K562 (cell line): ENCODE results near the gene NRCAM. TPM values are rescaled to one million over a fixed set of nuclear protein-coding genes. Genes with fewer than 3 reads are reported as not detected.
A peak's percentile ranks its signal among the peaks of the same experiment; 100 is the strongest.

ENCODE experiments used
- CHD1 ChIP-seq: fragments of 200-600 bp; sonication (generic); IDR thresholded peaks from one replicate; pipeline ENCODE4 v1.6.1; 2012; ENCODE audit warnings: mild to moderate bottlenecking, moderate library complexity, low read length, inconsistent platforms
- ERF ChIP-seq: fragments of 450-650 bp; formaldehyde crosslinking; IDR thresholded peaks from 2 replicates; pipeline ENCODE4 v1.4.0; 2020; ENCODE audit warnings: mild to moderate bottlenecking, mixed read lengths
- FOXA3 ChIP-seq, 2 experiments: fragments of 450-650 bp in 1 of 2; sonication (generic) in 1 of 2; formaldehyde crosslinking; IDR thresholded peaks in 1 of 2; conservative IDR thresholded peaks in 1 of 2; 2 replicates each; pipeline versions ENCODE4 v1.4.0 to v1.8.0; 2020 to 2022; ENCODE audit warnings: mild to moderate bottlenecking in 2 of 2, missing genetic modification reagents in 1 of 2
- HNRNPLL ChIP-seq: fragments of 200-400 bp; formaldehyde crosslinking; IDR thresholded peaks from 2 replicates; pipeline ENCODE4 v1.6.1; 2017; ENCODE audit warnings: low read length, low read depth, mild to moderate bottlenecking; ENCODE audit not compliant: poor library complexity, severe bottlenecking
- JUNB ChIP-seq: fragments of 450-650 bp; formaldehyde crosslinking; conservative IDR thresholded peaks from 2 replicates; pipeline ENCODE4 v1.4.0; 2020; ENCODE audit warnings: mild to moderate bottlenecking
- NELFE ChIP-seq: IDR thresholded peaks from 2 replicates; pipeline ENCODE4 v1.6.1; 2011; ENCODE audit warnings: mild to moderate bottlenecking; ENCODE audit not compliant: insufficient read depth, insufficient read length
- PRMT5 ChIP-seq: sonication (generic); formaldehyde crosslinking; IDR thresholded peaks from 2 replicates; pipeline ENCODE4 v1.5.0; 2020; ENCODE audit warnings: missing genetic modification reagents
- RAD21 ChIP-seq, 2 experiments: fragments of 250-450 bp in 1 of 2; fragments of 450-650 bp in 1 of 2; sonication (Bioruptor Pico) in 1 of 2; formaldehyde crosslinking in 1 of 2; IDR thresholded peaks in 1 of 2; conservative IDR thresholded peaks in 1 of 2; 2 replicates each; pipeline versions ENCODE4 v1.4.0 to v1.8.0; 2020 to 2022; ENCODE audit warnings: mild to moderate bottlenecking in 2 of 2, moderate library complexity in 1 of 2
- ZNF146 ChIP-seq: IDR thresholded peaks from one replicate; pipeline ENCODE4 v1.6.1; 2018; ENCODE audit warnings: missing compliant biosample characterization; ENCODE audit not compliant: unreplicated experiment
- ZNF263 ChIP-seq: sonication (generic); formaldehyde crosslinking; IDR thresholded peaks from 2 replicates; pipeline ENCODE4 v1.8.0; 2022; ENCODE audit warnings: mild to moderate bottlenecking, missing genetic modification reagents, borderline replicate concordance
- ZNF354B ChIP-seq: fragments of 250-450 bp; sonication (Bioruptor Pico); IDR thresholded peaks from 2 replicates; pipeline ENCODE4 v1.4.0; 2020
- ZNF699 ChIP-seq: fragments of 250-450 bp; sonication (Bioruptor Pico); IDR thresholded peaks from 2 replicates; pipeline ENCODE4 v1.8.0; 2021; ENCODE audit warnings: mild to moderate bottlenecking, moderate library complexity; ENCODE audit not compliant: insufficient replicate concordance
- polyA plus RNA-seq, 8 experiments: library from polyadenylated mRNA; depleted of rRNA in 4 of 8; stranded (reverse) in 5 of 8; unstranded in 3 of 8; fragments of >200 nt; fragmentation: Nextera tagmentation in 2 of 8; fragmentation: Illumina TruSeq in 1 of 8; extraction: Ambion mirVana in 2 of 8; extraction: Trizol in 1 of 8; gene quantifications; 2 replicates each; pipeline versions ENCODE4 v1.2.1 to v1.2.3, GENCODE V29; 2011 to 2014; ENCODE audit warnings: inconsistent platforms in 1 of 8, missing spikeins in 1 of 8
- total RNA-seq, 7 experiments: library from RNA; depleted of rRNA in 6 of 7; stranded (reverse); fragments of >200 nt in 6 of 7; fragmentation: Illumina TruSeq in 2 of 7; extraction: Trizol in 2 of 7; gene quantifications; 2 replicates each; pipeline versions ENCODE4 v1.2.1 to v1.2.3, GENCODE V29; 2011 to 2021; ENCODE audit warnings: low replicate concordance in 1 of 7
- TF ChIP-seq, protein P1 (sequence below): sonication (generic); formaldehyde crosslinking; IDR thresholded peaks from 2 replicates; pipeline ENCODE4 v1.8.0; 2022; ENCODE audit warnings: mild to moderate bottlenecking, low read depth, missing genetic modification reagents
- TF ChIP-seq, protein P2 (sequence below), 3 experiments: IDR thresholded peaks in 2 of 3; conservative IDR thresholded peaks in 1 of 3; 2 replicates each; pipeline ENCODE4 v1.5.1; 2011 to 2012; ENCODE audit warnings: low read length in 3 of 3, mild to moderate bottlenecking in 3 of 3, control low read depth in 2 of 3, improper control_type of control experiment in 1 of 3, inconsistent platforms in 1 of 3, low read depth in 1 of 3, mixed read lengths in 1 of 3, moderate library complexity in 1 of 3; ENCODE audit not compliant: insufficient read depth in 2 of 3
- TF ChIP-seq, protein P3 (sequence below): fragments of 250-450 bp; sonication (Bioruptor Pico); IDR thresholded peaks from 2 replicates; pipeline ENCODE4 v1.8.0; 2021; ENCODE audit warnings: borderline replicate concordance, mild to moderate bottlenecking, moderate library complexity; ENCODE audit not compliant: poor library complexity, severe bottlenecking
- TF ChIP-seq, protein P4 (sequence below): sonication (generic); formaldehyde crosslinking; IDR thresholded peaks from 2 replicates; pipeline ENCODE4 v1.8.1; 2022; ENCODE audit warnings: missing genetic modification reagents
- TF ChIP-seq, protein P5 (sequence below): fragments of 250-450 bp; sonication (Bioruptor Pico); IDR thresholded peaks from 2 replicates; pipeline ENCODE4 v1.5.0; 2020; ENCODE audit warnings: mild to moderate bottlenecking
- TF ChIP-seq, protein P6 (sequence below): fragments of 450-650 bp; IDR thresholded peaks from 2 replicates; pipeline ENCODE4 v1.7.0; 2016; ENCODE audit warnings: borderline replicate concordance

Gene NRCAM
- total and polyA plus RNA-seq, 9 of the 15 experiments (the other 6 are each of a cell fraction or from before 2014, with no cell fraction given), result 0.03 to 0.54 (median 0.12) TPM; not detected in 1

DNA sequence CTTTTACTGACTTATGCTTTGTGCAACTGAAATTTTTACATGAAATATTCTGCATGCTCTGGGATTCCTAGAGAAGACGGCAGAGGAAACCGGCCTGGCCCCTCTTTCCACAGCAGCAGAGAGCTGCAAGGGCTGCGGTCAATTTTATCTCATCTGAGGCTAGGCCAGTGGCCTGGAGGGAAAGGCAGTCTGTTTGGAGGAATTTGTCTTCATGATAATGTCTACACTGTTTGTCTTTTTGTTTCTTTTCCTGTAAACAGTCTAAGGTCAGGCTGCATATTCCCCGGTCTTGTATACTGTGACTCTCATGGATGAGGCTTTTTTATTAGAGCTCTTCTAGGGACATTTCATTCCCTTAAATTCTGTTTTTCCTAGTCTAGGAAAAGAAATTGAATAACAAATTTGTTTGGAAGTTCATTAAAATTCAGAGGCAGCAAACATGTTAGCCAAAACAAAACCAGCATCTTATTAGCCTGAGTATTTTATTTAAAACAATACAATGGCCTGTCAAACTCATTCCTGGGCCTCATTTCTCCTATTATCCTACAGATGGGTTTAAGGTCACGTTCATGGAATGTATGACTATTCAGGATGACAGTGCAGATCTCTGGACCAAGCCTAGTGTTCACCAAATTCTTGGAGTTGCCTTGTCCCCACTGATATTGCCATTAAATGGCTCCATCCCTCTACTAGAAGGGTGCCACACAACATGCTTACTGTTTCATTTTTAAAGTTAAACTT, 352.5 kb downstream of the NRCAM start (continued):
- TF ChIP-seq, protein P1, sequence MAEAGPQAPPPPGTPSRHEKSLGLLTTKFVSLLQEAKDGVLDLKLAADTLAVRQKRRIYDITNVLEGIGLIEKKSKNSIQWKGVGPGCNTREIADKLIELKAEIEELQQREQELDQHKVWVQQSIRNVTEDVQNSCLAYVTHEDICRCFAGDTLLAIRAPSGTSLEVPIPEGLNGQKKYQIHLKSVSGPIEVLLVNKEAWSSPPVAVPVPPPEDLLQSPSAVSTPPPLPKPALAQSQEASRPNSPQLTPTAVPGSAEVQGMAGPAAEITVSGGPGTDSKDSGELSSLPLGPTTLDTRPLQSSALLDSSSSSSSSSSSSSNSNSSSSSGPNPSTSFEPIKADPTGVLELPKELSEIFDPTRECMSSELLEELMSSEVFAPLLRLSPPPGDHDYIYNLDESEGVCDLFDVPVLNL (CRISPR knock-in tag), result no peak
- TF ChIP-seq ZNF699 (CRISPR knock-in tag), result no peak
- no peak for TF ChIP-seq ZNF354B (CRISPR knock-in tag)
- no peak for TF ChIP-seq HNRNPLL
- TF ChIP-seq RAD21 (CRISPR knock-in tag; conservative IDR thresholded peaks at IDR 0.05 in 1 of 2, IDR thresholded peaks at IDR 0.05 in 1 of 2), result no peak; a peak in 2 of 4 replicates
- TF ChIP-seq ERF (CRISPR knock-in tag), result no peak
- TF ChIP-seq, protein P2, sequence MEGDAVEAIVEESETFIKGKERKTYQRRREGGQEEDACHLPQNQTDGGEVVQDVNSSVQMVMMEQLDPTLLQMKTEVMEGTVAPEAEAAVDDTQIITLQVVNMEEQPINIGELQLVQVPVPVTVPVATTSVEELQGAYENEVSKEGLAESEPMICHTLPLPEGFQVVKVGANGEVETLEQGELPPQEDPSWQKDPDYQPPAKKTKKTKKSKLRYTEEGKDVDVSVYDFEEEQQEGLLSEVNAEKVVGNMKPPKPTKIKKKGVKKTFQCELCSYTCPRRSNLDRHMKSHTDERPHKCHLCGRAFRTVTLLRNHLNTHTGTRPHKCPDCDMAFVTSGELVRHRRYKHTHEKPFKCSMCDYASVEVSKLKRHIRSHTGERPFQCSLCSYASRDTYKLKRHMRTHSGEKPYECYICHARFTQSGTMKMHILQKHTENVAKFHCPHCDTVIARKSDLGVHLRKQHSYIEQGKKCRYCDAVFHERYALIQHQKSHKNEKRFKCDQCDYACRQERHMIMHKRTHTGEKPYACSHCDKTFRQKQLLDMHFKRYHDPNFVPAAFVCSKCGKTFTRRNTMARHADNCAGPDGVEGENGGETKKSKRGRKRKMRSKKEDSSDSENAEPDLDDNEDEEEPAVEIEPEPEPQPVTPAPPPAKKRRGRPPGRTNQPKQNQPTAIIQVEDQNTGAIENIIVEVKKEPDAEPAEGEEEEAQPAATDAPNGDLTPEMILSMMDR (IDR thresholded peaks at IDR 0.05 in 2 of 3, conservative IDR thresholded peaks at IDR 0.05 in 1 of 3; ENCODE audit: insufficient read depth in 2 of 3, low read depth in 1 of 3, low read length in 3 of 3), result no peak
- no peak for TF ChIP-seq ZNF263 (CRISPR knock-in tag)
- TF ChIP-seq, protein P3, sequence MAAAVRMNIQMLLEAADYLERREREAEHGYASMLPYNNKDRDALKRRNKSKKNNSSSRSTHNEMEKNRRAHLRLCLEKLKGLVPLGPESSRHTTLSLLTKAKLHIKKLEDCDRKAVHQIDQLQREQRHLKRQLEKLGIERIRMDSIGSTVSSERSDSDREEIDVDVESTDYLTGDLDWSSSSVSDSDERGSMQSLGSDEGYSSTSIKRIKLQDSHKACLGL (CRISPR knock-in tag), result no peak
- TF ChIP-seq NELFE, result no peak
- peak in 1 of 2 experiments; percentile 8; a peak in 1 of 4 replicates for TF ChIP-seq FOXA3 (CRISPR knock-in tag; conservative IDR thresholded peaks at IDR 0.05 in 1 of 2, IDR thresholded peaks at IDR 0.05 in 1 of 2)
- TF ChIP-seq ZNF146 (CRISPR knock-in tag), result no peak
- TF ChIP-seq PRMT5 (CRISPR knock-in tag), result no peak
- no peak for TF ChIP-seq JUNB
- no peak for TF ChIP-seq CHD1
- TF ChIP-seq, protein P4, sequence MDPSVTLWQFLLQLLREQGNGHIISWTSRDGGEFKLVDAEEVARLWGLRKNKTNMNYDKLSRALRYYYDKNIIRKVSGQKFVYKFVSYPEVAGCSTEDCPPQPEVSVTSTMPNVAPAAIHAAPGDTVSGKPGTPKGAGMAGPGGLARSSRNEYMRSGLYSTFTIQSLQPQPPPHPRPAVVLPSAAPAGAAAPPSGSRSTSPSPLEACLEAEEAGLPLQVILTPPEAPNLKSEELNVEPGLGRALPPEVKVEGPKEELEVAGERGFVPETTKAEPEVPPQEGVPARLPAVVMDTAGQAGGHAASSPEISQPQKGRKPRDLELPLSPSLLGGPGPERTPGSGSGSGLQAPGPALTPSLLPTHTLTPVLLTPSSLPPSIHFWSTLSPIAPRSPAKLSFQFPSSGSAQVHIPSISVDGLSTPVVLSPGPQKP, result no peak
- TF ChIP-seq, protein P5, sequence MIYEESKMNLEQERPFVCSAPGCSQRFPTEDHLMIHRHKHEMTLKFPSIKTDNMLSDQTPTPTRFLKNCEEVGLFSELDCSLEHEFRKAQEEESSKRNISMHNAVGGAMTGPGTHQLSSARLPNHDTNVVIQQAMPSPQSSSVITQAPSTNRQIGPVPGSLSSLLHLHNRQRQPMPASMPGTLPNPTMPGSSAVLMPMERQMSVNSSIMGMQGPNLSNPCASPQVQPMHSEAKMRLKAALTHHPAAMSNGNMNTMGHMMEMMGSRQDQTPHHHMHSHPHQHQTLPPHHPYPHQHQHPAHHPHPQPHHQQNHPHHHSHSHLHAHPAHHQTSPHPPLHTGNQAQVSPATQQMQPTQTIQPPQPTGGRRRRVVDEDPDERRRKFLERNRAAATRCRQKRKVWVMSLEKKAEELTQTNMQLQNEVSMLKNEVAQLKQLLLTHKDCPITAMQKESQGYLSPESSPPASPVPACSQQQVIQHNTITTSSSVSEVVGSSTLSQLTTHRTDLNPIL (CRISPR knock-in tag), result no peak
- TF ChIP-seq, protein P6, sequence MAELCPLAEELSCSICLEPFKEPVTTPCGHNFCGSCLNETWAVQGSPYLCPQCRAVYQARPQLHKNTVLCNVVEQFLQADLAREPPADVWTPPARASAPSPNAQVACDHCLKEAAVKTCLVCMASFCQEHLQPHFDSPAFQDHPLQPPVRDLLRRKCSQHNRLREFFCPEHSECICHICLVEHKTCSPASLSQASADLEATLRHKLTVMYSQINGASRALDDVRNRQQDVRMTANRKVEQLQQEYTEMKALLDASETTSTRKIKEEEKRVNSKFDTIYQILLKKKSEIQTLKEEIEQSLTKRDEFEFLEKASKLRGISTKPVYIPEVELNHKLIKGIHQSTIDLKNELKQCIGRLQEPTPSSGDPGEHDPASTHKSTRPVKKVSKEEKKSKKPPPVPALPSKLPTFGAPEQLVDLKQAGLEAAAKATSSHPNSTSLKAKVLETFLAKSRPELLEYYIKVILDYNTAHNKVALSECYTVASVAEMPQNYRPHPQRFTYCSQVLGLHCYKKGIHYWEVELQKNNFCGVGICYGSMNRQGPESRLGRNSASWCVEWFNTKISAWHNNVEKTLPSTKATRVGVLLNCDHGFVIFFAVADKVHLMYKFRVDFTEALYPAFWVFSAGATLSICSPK, result no peak
